NCI-H1694 (cell line): ENCODE results near the gene HDAC3.

ENCODE experiments used
- DNase-seq: peaks from one replicate; lab custom pipeline; 2025; lab: John Stamatoyannopoulos, UW

The HDAC3 gene

GRCh38 chr5:141657937-141658545 lies 21.4 kb upstream of the HDAC3 start:
- no peak for DNase-seq

DNA sequence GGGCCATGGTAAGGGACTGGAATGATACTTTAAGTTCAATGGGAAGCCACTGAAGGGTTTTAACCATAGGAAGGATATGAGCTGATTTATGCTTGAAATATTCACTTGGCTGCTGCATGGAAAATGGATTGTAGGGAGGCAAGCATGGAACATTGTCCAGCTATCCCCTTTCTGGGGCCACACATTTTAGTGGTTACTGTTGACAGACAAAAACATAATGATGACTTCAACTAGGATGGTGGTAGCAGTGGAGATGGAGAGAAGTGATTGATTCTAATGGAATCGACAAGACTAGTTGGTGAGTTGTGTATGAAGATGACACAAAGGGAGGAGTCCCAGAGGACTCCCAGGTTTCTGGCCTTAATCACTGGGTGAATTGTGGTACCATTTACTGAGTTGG lies 20.8 kb upstream of the HDAC3 start:
- no peak for DNase-seq

DNA sequence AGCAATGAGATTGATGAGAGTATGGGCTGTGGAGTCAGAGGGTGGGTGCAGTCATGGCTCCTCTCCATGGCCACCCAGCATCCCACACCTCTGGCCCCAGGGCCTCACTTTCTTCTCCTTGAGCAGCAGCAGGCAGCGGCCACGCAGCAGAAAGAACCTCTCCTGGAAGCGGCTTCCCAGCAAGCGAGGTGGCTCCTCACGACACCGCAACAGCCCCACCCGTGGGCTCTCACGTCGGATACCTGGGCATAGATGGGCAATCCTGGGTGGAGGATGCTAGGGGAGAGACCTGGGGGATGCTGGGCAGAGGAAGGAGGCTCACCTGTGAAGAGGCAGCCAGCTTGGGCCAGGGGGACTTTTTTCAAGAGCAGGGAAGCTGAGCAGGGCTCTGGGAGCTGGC lies 19.7 kb upstream of the HDAC3 start:
- DNase-seq: no peak

DNA sequence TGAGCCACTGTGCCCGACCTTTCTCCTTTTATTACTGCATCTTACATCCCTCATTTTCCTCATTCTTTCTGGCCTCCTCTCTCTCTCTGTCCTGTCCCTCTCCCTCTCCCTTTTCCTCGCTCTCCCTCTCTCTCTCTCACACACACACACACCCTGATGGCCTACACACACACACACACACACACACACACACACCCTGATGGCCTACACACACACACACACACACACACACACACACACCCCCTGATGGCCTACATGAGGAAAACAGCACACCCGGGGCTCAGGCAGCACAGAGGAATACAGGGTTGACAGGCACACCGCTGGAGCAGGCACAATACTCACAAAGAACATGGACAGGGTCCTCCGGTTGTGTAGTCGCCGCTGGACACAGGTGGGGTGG lies 18.4 kb upstream of the HDAC3 start:
- no peak for DNase-seq

GRCh38 chr5:141654298-141654697 lies 17.6 kb upstream of the HDAC3 start:
- no peak for DNase-seq

DNA sequence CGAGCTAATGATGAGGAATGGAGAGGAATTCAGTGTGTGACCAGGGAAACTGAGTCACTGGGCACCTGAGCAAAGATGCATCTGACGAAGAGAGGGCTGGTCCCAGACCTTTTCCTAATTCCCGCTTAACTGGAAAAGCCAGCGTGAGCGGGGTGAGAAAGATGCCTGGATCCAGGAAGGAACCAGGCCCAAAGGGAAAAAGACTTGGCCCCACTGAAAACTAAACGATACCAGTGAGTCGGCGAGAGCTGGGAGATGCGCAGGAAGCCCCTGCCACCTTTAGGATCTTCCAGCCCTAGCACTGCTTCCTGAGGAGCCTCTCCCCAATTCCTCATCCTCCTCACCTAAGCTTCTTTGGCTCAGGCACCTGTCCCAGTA lies 15.1 kb upstream of the HDAC3 start:
- no peak for DNase-seq

GRCh38 chr5:141650851-141651727 lies 14.4 kb upstream of the HDAC3 start, which contains the start of gene FCHSD1:
FCHSD1 (minus strand) TSS chr5:141651418; CDS start chr5:141651368, 50 bp downstream.
- no peak for DNase-seq

DNA sequence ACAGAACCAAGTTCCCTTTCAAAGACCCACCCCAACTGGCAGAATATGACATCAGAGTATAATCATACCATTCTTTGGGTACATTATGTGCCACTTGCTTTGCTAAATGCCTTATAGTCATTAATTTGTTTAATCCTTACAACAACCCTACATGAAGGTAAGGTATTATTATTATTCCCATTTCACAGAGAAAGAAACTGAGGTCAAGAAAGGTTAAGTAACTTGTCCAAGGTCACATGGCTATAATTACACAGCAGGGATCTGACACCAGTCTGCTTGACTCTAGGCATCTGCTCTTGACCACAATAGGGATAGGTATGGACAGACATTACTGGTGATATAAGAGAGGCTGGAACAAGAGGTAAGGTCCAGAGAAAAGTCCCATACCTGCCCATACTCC lies 13.3 kb upstream of the HDAC3 start:
- no peak for DNase-seq

DNA sequence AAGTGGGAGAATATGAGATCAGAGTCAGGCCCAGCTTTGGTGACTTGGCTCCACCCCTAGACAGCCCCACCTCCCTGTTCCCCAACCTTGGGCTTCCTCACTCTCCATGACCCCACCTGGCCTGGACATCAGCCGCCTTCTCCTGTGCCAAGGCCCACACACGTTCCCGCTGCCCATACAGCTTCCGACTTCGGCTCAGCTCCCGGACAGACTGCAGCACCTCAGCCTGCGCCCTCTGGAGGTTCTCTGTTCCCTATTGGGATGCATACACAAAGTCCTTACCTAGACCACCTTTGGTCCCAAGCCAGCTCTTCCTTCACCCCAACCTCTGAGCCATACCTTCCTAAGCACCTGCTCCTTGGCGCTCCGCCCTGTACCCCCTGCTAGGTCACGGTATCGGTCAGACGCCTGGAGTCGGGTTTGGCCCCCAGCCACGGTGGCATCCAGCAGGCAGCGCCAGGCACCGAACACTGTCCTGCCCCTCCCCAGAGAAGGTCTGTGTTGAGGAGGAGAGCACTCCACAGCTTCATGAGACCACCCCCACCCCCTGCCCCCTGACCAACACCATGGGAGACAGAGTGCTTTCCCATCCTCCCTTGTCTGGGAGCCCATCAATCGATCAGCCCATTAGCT lies 12.5 kb upstream of the HDAC3 start:
- DNase-seq: no peak

DNA sequence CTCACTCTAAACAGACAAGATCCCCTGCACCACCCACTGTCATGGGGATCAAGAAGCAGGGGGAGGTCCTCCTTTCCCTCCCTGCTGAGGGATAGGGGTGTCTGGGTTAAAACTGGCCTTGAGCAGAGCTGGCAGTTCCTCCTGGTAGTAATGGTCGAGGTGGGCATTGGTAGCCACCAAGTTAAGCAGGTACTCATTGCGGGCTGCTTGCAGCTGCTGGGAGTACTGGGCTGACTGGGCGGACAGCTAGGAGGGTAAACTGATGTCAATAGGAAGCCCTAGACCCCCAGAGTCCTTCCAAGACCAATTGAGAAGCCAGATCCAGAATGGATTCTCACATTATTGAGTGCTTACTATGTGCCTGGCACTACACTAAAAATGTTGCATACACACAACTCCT lies 11.2 kb upstream of the HDAC3 start:
- DNase-seq: no peak

- no peak for DNase-seq
Observed at GRCh38 chr5:141647242-141647641, 10.6 kb upstream of the HDAC3 start.

DNA sequence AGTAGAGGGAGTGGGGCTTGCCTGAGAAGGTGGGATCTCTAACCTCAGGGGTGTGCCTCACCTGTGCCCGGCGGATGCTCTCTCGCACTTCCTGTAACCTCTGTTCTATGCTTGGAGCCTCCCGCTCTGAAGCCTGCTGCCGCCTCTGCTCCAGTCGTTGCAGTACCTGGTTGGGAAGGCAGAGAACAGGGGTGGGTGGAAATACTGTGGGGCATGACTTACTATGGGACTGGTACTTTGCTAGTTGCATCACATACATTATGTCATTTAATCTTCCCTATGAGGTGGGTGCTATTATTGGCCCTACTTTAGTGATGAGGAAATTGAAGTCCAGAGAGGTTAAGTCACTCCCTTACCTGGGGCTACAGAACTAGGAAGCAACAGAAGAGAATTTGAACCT lies 9.4 kb upstream of the HDAC3 start:
- DNase-seq: no peak

DNA sequence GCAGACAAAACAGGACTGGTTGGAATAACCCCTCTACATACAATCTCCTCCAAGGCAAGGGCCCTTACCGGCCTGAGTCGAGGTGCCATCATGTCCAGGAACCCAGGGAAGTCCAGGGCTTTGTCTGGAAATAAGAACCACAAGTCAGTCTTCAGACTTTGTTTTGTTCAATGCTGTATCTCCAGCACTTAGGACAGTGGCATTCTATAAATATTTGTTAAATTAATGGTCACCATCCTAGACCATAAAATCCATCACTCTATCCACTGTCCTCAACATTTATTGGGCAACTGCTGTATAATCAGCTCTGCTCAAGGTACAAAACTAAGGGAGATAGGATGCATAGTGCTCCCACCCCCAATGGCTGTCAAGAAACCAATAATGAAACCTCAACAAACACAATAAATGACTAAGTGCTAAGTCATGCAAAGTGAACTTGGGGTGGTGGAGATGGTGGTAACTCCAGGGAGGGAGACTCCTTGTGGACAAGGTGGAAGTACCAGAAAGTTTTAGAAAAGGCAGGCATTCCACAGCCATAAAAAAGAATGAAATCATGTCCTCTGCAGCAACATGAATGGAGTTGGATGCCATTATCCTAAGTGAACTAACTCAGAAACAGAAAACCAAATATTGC lies 5.1 kb upstream of the HDAC3 start:
- no peak for DNase-seq

GRCh38 chr5:141640698-141641097 lies 4.0 kb upstream of the HDAC3 start:
- DNase-seq: no peak

- no peak for DNase-seq
Observed at GRCh38 chr5:141640051-141640415, 3.4 kb upstream of the HDAC3 start.

DNA sequence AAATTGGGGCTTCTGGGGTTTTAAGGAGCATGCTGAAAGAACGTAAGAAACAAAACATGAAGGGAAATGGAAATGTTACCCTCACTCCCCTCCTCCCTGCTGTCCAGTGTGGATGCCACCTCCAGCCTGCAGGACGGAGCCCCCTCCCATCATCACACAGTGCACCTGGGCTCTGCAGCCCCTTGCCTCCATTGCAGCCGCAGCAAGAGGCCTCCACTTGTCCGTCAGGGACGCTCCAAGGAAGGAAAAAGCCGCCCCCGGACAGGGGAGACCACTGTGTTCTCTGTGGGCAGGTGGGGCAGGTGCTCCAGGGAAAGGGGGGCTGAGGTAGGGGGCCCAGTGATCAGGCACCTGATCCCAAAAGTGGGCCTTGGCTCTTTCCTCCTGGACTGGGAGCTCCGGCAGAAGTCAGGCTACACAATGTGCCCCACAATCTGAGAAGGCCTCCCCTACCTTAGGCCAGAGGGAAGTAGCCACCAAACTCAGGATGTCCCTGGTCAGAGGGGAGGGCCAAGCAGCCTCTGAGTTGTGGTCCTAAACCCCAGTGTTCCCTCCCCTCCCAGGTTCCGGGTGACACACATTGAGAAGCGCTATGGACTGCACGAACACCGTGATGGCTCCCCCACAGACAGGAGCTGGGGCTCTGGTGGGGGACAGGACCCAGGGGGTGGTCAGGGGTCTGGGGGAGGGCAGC lies 2.9 kb upstream of the HDAC3 start:
- no peak for DNase-seq

- no peak for DNase-seq
Observed at GRCh38 chr5:141638771-141639170, 2.1 kb upstream of the HDAC3 start.

GRCh38 chr5:141637767-141638419 lies 1.2 kb upstream of the HDAC3 start:
- no peak for DNase-seq

DNA sequence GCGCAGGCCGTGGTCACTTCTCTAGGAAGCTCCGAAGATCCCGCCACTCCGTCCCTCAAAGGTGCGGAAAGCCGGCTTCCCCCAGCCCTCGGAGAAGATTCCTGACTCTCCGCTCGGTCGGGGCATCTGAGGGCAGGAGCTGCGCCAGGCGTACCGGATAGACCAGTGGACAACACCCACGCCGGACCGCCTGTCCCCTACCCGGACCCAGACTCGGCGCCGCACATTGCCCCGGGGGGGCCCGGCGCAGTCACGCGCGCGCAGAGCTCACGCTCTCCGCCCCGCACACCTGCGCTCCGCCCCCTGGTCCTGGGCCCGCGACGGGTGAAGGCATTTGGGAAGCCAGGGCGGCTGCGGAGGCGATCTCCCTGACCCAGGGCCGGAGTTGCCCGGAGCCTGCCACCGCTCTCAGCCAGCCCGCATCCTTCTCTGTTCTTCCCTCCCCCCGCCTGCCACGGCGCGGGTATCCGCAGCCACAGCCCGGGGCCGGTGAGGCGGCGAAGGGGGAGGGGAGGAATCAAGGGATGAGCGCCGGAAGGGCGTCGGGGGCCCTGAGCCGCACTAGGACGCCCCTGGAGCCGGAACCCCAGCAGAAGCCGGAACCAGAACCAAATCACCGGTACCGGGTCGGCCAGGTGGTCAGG lies 596 bp upstream of the HDAC3 start:
- DNase-seq: no peak

- DNase-seq: no peak
Observed at GRCh38 chr5:141636106-141636412, 590 bp downstream of the HDAC3 start.

- DNase-seq: no peak
Observed at GRCh38 chr5:141635646-141636045, 1.0 kb downstream of the HDAC3 start.
